ENCODE results near the gene RGS14. TPM values are rescaled to one million over a fixed set of nuclear protein-coding genes. Genes with fewer than 3 reads are reported as not detected.

The RGS14 gene
- total RNA-seq, 1 experiment from 2014 or later: 22.6 TPM

- H4K20me1 ChIP-seq (ENCODE audit: insufficient read depth, low read depth, low read length): no peaks in the 10 kb centered on the region
Observed at GRCh38 chr5:177361418-177362291, 3.9 kb downstream of the RGS14 start.

GRCh38 chr5:177362292-177362609 is 4.5 kb downstream of the RGS14 start:
- H3K4me3 ChIP-seq (ENCODE audit: low read length): peak overlapping the region; percentile 54; the same call in 1 of the 2 replicates
- peak overlapping the region; percentile 60 for H3K9ac ChIP-seq (ENCODE audit: low read length)

More at GRCh38 chr5:177361418-177362291, 3.9 kb downstream of the RGS14 start:
- Histone ChIP-seq H3K79me2 (ENCODE audit: low read length) (peaks cover 23% of the 10 kb centered on the region), H3K9ac (ENCODE audit: low read length) (peak overlapping the region; percentile 60), H3K4me1 (ENCODE audit: low read length) (peaks cover 58% of the 10 kb centered on the region), H2AFZ (ENCODE audit: low read length) (no peak overlapping the region), H3K9me2 (replicated peaks; ENCODE audit: insufficient read depth, low read length) (no peaks in the 10 kb centered on the region), H3K4me3 (ENCODE audit: low read length) (peak overlapping the region; percentile 54; the same call in 1 of the 2 replicates), H3K9me3 (ENCODE audit: low read length) (no peaks in the 10 kb centered on the region), H3K4me2 (ENCODE audit: low read depth, low read length, poor library complexity, severe bottlenecking) (peak overlapping the region; percentile 75), H3K36me3 (ENCODE audit: insufficient read depth, low read length) (no peaks in the 10 kb centered on the region), H3K27ac (ENCODE audit: low read length) (peak overlapping the region; percentile 72), H3K27me3 (ENCODE audit: low read length) (no peaks in the 10 kb centered on the region)
- peak; percentile 76 for DNase-seq

GRCh38 chr5:177362610-177363507 is 5.1 kb downstream of the RGS14 start:
- H3K4me3 ChIP-seq (ENCODE audit: low read length): peak overlapping the region; percentile 54
- H3K27ac ChIP-seq (ENCODE audit: low read length): peak overlapping the region; percentile 72
- H3K9ac ChIP-seq (ENCODE audit: low read length): peak overlapping the region; percentile 60
- H3K79me2 ChIP-seq (ENCODE audit: low read length): peaks cover 23% of the 10 kb centered on the region
- no peak overlapping the region; the same call in 1 of the 2 replicates for H2AFZ ChIP-seq (ENCODE audit: low read length)
- DNase-seq: peak; percentile 76
- no peaks in the 10 kb centered on the region for H3K9me3 ChIP-seq (ENCODE audit: low read length)
- no peaks in the 10 kb centered on the region for H4K20me1 ChIP-seq (ENCODE audit: insufficient read depth, low read depth, low read length)
- H3K9me2 ChIP-seq (replicated peaks; ENCODE audit: insufficient read depth, low read length): no peaks in the 10 kb centered on the region
- H3K27me3 ChIP-seq (ENCODE audit: low read length): no peaks in the 10 kb centered on the region
- peak overlapping the region; percentile 75 for H3K4me2 ChIP-seq (ENCODE audit: low read depth, low read length, poor library complexity, severe bottlenecking)
- H3K36me3 ChIP-seq (ENCODE audit: insufficient read depth, low read length): no peaks in the 10 kb centered on the region
- H3K4me1 ChIP-seq (ENCODE audit: low read length): peaks cover 48% of the 10 kb centered on the region

More at GRCh38 chr5:177362292-177362609, 4.5 kb downstream of the RGS14 start:
- Histone ChIP-seq H3K4me1 (ENCODE audit: low read length) (peaks cover 52% of the 10 kb centered on the region), H3K79me2 (ENCODE audit: low read length) (peaks cover 23% of the 10 kb centered on the region), H2AFZ (ENCODE audit: low read length) (0 out of 2 replicates have a peak overlapping the region, but pooled peaks have one; percentile 29), H3K27me3 (ENCODE audit: low read length) (no peaks in the 10 kb centered on the region), H3K9me2 (replicated peaks; ENCODE audit: insufficient read depth, low read length) (no peaks in the 10 kb centered on the region), H3K36me3 (ENCODE audit: insufficient read depth, low read length) (no peaks in the 10 kb centered on the region), H3K4me2 (ENCODE audit: low read depth, low read length, poor library complexity, severe bottlenecking) (peak overlapping the region; percentile 75), H3K27ac (ENCODE audit: low read length) (peak overlapping the region; percentile 72), H4K20me1 (ENCODE audit: insufficient read depth, low read depth, low read length) (no peaks in the 10 kb centered on the region), H3K9me3 (ENCODE audit: low read length) (no peaks in the 10 kb centered on the region)
- DNase-seq: no peak

- H3K27me3 ChIP-seq (ENCODE audit: low read length): no peaks in the 10 kb centered on the region
- peaks cover under 1% of the 10 kb centered on the region; the same call in 1 of the 2 replicates for H3K36me3 ChIP-seq (ENCODE audit: insufficient read depth, low read length)
- H3K4me2 ChIP-seq (ENCODE audit: low read depth, low read length, poor library complexity, severe bottlenecking): peak overlapping the region; percentile 75
- no peaks in the 10 kb centered on the region for H3K9me2 ChIP-seq (replicated peaks; ENCODE audit: insufficient read depth, low read length)
- H2AFZ ChIP-seq (ENCODE audit: low read length): no peak overlapping the region
- peak overlapping the region; percentile 54; the same call in 1 of the 2 replicates for H3K4me3 ChIP-seq (ENCODE audit: low read length)
- H3K9me3 ChIP-seq (ENCODE audit: low read length): no peaks in the 10 kb centered on the region
- DNase-seq: no peak
- H3K4me1 ChIP-seq (ENCODE audit: low read length): peaks cover 44% of the 10 kb centered on the region
- no peak overlapping the region for H3K27ac ChIP-seq (ENCODE audit: low read length)
- H3K79me2 ChIP-seq (ENCODE audit: low read length): peaks cover 16% of the 10 kb centered on the region
- H3K9ac ChIP-seq (ENCODE audit: low read length): no peak overlapping the region
- H4K20me1 ChIP-seq (ENCODE audit: insufficient read depth, low read depth, low read length): no peaks in the 10 kb centered on the region
Observed at GRCh38 chr5:177363565-177363964, 5.8 kb downstream of the RGS14 start.

- Histone ChIP-seq H4K20me1 (ENCODE audit: insufficient read depth, low read depth, low read length) (no peaks in the 10 kb centered on the region), H3K27ac (ENCODE audit: low read length) (no peak overlapping the region), H3K9ac (ENCODE audit: low read length) (no peak overlapping the region), H3K4me2 (ENCODE audit: low read depth, low read length, poor library complexity, severe bottlenecking) (no peak overlapping the region), H3K36me3 (ENCODE audit: insufficient read depth, low read length) (peaks cover 4% of the 10 kb centered on the region; the same call in 1 of the 2 replicates), H3K4me3 (ENCODE audit: low read length) (no peak overlapping the region), H3K27me3 (ENCODE audit: low read length) (no peaks in the 10 kb centered on the region), H3K4me1 (ENCODE audit: low read length) (peaks cover 41% of the 10 kb centered on the region), H3K9me2 (replicated peaks; ENCODE audit: insufficient read depth, low read length) (no peaks in the 10 kb centered on the region), H3K9me3 (ENCODE audit: low read length) (no peaks in the 10 kb centered on the region), H3K79me2 (ENCODE audit: low read length) (peaks cover 8% of the 10 kb centered on the region; the same call in 1 of the 2 replicates), H2AFZ (ENCODE audit: low read length) (no peak overlapping the region)
- no peak for DNase-seq
Observed at GRCh38 chr5:177364159-177364962, 6.6 kb downstream of the RGS14 start.

- H3K9me2 ChIP-seq (replicated peaks; ENCODE audit: insufficient read depth, low read length): no peaks in the 10 kb centered on the region
- no peaks in the 10 kb centered on the region for H3K79me2 ChIP-seq (ENCODE audit: low read length)
- H3K27me3 ChIP-seq (ENCODE audit: low read length): no peaks in the 10 kb centered on the region
- H3K4me2 ChIP-seq (ENCODE audit: low read depth, low read length, poor library complexity, severe bottlenecking): no peak overlapping the region
- no peaks in the 10 kb centered on the region for H3K9me3 ChIP-seq (ENCODE audit: low read length)
- no peaks in the 10 kb centered on the region for H4K20me1 ChIP-seq (ENCODE audit: insufficient read depth, low read depth, low read length)
- no peak overlapping the region for H2AFZ ChIP-seq (ENCODE audit: low read length)
- H3K4me3 ChIP-seq (ENCODE audit: low read length): no peak overlapping the region
- peaks cover 39% of the 10 kb centered on the region for H3K4me1 ChIP-seq (ENCODE audit: low read length)
- peaks cover 4% of the 10 kb centered on the region; the same call in 1 of the 2 replicates for H3K36me3 ChIP-seq (ENCODE audit: insufficient read depth, low read length)
- H3K27ac ChIP-seq (ENCODE audit: low read length): no peak overlapping the region
- no peak for DNase-seq
- no peak overlapping the region for H3K9ac ChIP-seq (ENCODE audit: low read length)
Observed at GRCh38 chr5:177365845-177366527, 8.3 kb downstream of the RGS14 start.

- no peak overlapping the region for H3K9ac ChIP-seq (ENCODE audit: low read length)
- H2AFZ ChIP-seq (ENCODE audit: low read length): no peak overlapping the region
- peaks cover 4% of the 10 kb centered on the region; the same call in 1 of the 2 replicates for H3K36me3 ChIP-seq (ENCODE audit: insufficient read depth, low read length)
- H3K79me2 ChIP-seq (ENCODE audit: low read length): no peaks in the 10 kb centered on the region
- no peak overlapping the region for H3K4me3 ChIP-seq (ENCODE audit: low read length)
- no peaks in the 10 kb centered on the region for H3K27me3 ChIP-seq (ENCODE audit: low read length)
- peaks cover 35% of the 10 kb centered on the region for H3K4me1 ChIP-seq (ENCODE audit: low read length)
- no peak overlapping the region for H3K27ac ChIP-seq (ENCODE audit: low read length)
- no peaks in the 10 kb centered on the region for H4K20me1 ChIP-seq (ENCODE audit: insufficient read depth, low read depth, low read length)
- no peaks in the 10 kb centered on the region for H3K9me2 ChIP-seq (replicated peaks; ENCODE audit: insufficient read depth, low read length)
- no peak overlapping the region for H3K4me2 ChIP-seq (ENCODE audit: low read depth, low read length, poor library complexity, severe bottlenecking)
- H3K9me3 ChIP-seq (ENCODE audit: low read length): no peaks in the 10 kb centered on the region
- DNase-seq: peak; percentile 73
Observed at GRCh38 chr5:177366528-177367322, 9.0 kb downstream of the RGS14 start.

All from Karpas-422 (cell line).